NCI-H146 (cell line): Measurements from ENCODE around the gene LCK.
A peak's percentile ranks its signal among the peaks of the same experiment; 100 is the strongest.

ENCODE experiments used
- DNase-seq: peaks from one replicate; lab custom pipeline; 2025; lab: John Stamatoyannopoulos, UW

The LCK gene

GRCh38 chr1:32321712-32322291 lies 70.7 kb downstream of the LCK start:
- no peak for DNase-seq

GRCh38 chr1:32327204-32327603 lies 76.1 kb downstream of the LCK start:
- DNase-seq, result no peak

GRCh38 chr1:32329931-32330466 lies 78.9 kb downstream of the LCK start:
- no peak for DNase-seq

- DNase-seq, result no peak
Measured at GRCh38 chr1:32330558-32331151, 79.6 kb downstream of the LCK start.

GRCh38 chr1:32331549-32331948 lies 80.5 kb downstream of the LCK start:
- DNase-seq, result no peak

GRCh38 chr1:32332290-32333079 lies 81.4 kb downstream of the LCK start:
- DNase-seq, result no peak

- DNase-seq, result no peak
Measured at GRCh38 chr1:32333251-32333963, 82.3 kb downstream of the LCK start.

GRCh38 chr1:32334274-32334861 lies 83.3 kb downstream of the LCK start:
- peak; percentile 15 for DNase-seq

- DNase-seq, result peak; percentile 44
Measured at GRCh38 chr1:32334864-32335534, 83.9 kb downstream of the LCK start.

GRCh38 chr1:32335535-32335789 lies 84.4 kb downstream of the LCK start:
- no peak for DNase-seq
